Renal cortical epithelial cell (primary cell): ENCODE results near the gene PDZD4. TPM values are rescaled to one million over a fixed set of nuclear protein-coding genes. Genes with fewer than 3 reads are reported as not detected.

Source experiments
- DNase-seq: peaks from one replicate; pipeline ENCODE4 v3.0.0-alpha.2; 2011; ENCODE audit warnings: low read depth
- total RNA-seq: library from RNA; depleted of rRNA; stranded (reverse); fragments of >200 nt; gene quantifications from 2 replicates; pipeline ENCODE4 v1.2.3, GENCODE V29; 2014

The PDZD4 gene
- total RNA-seq, 1 donor from 2014 or later = 0.30 TPM

GRCh38 chrX:153755136-153755535, 75.2 kb downstream of the PDZD4 start:
- DNase-seq = no peak

Other genes with a start within 250 kb of the PDZD4 start
- gene CCNQ, start 231.4 kb downstream of the PDZD4 start, total RNA-seq = 13.9 and 42.2 TPM in 2 replicates
- gene DUSP9, start 183.3 kb downstream of the PDZD4 start, total RNA-seq = 1.1 TPM in 1 of 2 replicates, not detected in the other
- gene PNCK, start 156.7 kb downstream of the PDZD4 start, total RNA-seq = 0.75 TPM in 1 of 2 replicates, not detected in the other
- 9.2 and 80.4 TPM in 2 replicates for gene SLC6A8, start 142.6 kb downstream of the PDZD4 start, total RNA-seq
- gene BCAP31, start 106.2 kb downstream of the PDZD4 start, total RNA-seq = 233 and 273 TPM in 2 replicates
- gene ABCD1, start 105.7 kb downstream of the PDZD4 start, total RNA-seq = 10.6 and 22.3 TPM in 2 replicates
- 2.6 and 10.3 TPM in 2 replicates for gene PLXNB3, start 66.3 kb downstream of the PDZD4 start, total RNA-seq
- 0.17 and 0.25 TPM in 2 replicates for gene SRPK3, start 49.5 kb downstream of the PDZD4 start, total RNA-seq
- gene IDH3G, start 36.2 kb downstream of the PDZD4 start, total RNA-seq = 71.7 and 80.9 TPM in 2 replicates
- gene SSR4, start 35.9 kb downstream of the PDZD4 start, total RNA-seq = 59.6 and 140 TPM in 2 replicates
- 88.0 and 623 TPM in 2 replicates for gene L1CAM, start 55.6 kb upstream of the PDZD4 start, total RNA-seq
- 0.70 and 1.0 TPM in 2 replicates for gene AVPR2, start 74.1 kb upstream of the PDZD4 start, total RNA-seq
- 11.8 and 19.3 TPM in 2 replicates for gene ARHGAP4, start 95.7 kb upstream of the PDZD4 start, total RNA-seq
- 51.8 and 52.8 TPM in 2 replicates for gene NAA10, start 104.5 kb upstream of the PDZD4 start, total RNA-seq
- 1.9 and 3.6 TPM in 2 replicates for gene RENBP, start 114.1 kb upstream of the PDZD4 start, total RNA-seq
- gene HCFC1, start 141.3 kb upstream of the PDZD4 start, total RNA-seq = 11.6 and 34.7 TPM in 2 replicates
- 5.4 and 8.3 TPM in 2 replicates for gene TMEM187, start 142.2 kb upstream of the PDZD4 start, total RNA-seq
- 78.7 and 79.4 TPM in 2 replicates for gene IRAK1, start 189.4 kb upstream of the PDZD4 start, total RNA-seq